H1 (cell line): Measurements from ENCODE around the gene DLL3. TPM values are rescaled to one million over a fixed set of nuclear protein-coding genes. Genes with fewer than 3 reads are reported as not detected.

ENCODE experiments used
- ASH2L ChIP-seq: fragments of 200-600, 300-600 bp; sonication (generic); IDR thresholded peaks from one replicate; pipeline ENCODE4 v1.7.1; 2017; ENCODE audit warnings: low read length
- EGR1 ChIP-seq: IDR thresholded peaks from 2 replicates; pipeline ENCODE4 v1.6.1; 2011; ENCODE audit warnings: low read depth, low read length, borderline replicate concordance
- FOSL1 ChIP-seq: IDR thresholded peaks from 2 replicates; pipeline ENCODE4 v1.6.1; 2011; ENCODE audit warnings: mild to moderate bottlenecking, low read depth, low read length, moderate library complexity; ENCODE audit not compliant: insufficient read depth
- GABPA ChIP-seq: IDR thresholded peaks from 2 replicates; pipeline ENCODE4 v1.6.1; 2011; ENCODE audit warnings: mild to moderate bottlenecking, low read length, moderate library complexity, borderline replicate concordance; ENCODE audit not compliant: insufficient read depth
- PHF8 ChIP-seq: fragments of 200-600 bp; sonication (generic); conservative IDR thresholded peaks from 2 replicates; pipeline ENCODE4 v1.7.1; 2012; ENCODE audit warnings: low read depth, mild to moderate bottlenecking, inconsistent platforms, low read length, moderate library complexity
- polyA plus RNA-seq, 7 experiments: library from polyadenylated mRNA; depleted of rRNA in 3 of 7; stranded (reverse) in 5 of 7; unstranded in 2 of 7; fragments of >200 nt in 5 of 7; fragments of 200-250 nt in 2 of 7; gene quantifications; 1 replicate in 5 of 7; 2 replicates in 1 of 7; 4 replicates in 1 of 7; pipeline versions ENCODE4 v1.2.1 to v1.2.3, GENCODE V29; 2011 to 2013; ENCODE audit warnings: missing spikeins in 2 of 7, mixed read lengths in 2 of 7
- total RNA-seq: library from RNA; stranded (reverse); fragmentation: NEBNext Ultra II Directional; extraction: Animal tissue kit (Norgen Biotek cat#: 25700); gene quantifications from 2 replicates; pipeline ENCODE4 v1.2.1, GENCODE V29; 2021
- TF ChIP-seq, protein P1 (sequence below): fragments of 300-600 bp; sonication (generic); IDR thresholded peaks from 2 replicates; pipeline ENCODE4 v1.7.1; 2012; ENCODE audit warnings: low read length, moderate library complexity, mild to moderate bottlenecking, inconsistent platforms; ENCODE audit not compliant: insufficient replicate concordance
- TF ChIP-seq, protein P2 (sequence below): IDR thresholded peaks from 2 replicates; pipeline ENCODE4 v1.6.1; 2012; ENCODE audit warnings: inconsistent platforms

DLL3 gene
- total and polyA plus RNA-seq, 2 of the 8 experiments (the other 6 are each of a cell fraction or from before 2014, with no cell fraction given) = 12.2 to 13.8 TPM

DNA sequence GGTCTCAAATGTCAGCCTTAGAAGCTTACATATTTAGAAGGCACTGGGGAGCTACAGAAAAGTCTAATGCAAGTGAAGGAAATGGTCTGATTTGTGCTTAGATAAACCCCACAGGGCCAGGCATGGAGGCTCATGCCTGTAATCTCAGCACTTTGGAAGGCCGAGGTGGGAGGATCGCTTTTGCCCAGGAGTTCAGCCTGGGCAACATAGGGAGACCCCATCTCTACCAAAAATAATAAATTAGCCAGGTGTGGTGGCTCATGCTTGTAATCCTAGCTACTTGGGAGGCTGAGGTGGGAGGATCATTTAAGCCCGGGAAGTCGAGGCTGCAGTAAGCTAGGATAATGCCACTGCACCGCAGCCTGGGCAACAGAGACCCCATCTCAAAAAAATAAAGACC is 2.7 kb upstream of the DLL3 start (continued):
- TF ChIP-seq, protein P1, sequence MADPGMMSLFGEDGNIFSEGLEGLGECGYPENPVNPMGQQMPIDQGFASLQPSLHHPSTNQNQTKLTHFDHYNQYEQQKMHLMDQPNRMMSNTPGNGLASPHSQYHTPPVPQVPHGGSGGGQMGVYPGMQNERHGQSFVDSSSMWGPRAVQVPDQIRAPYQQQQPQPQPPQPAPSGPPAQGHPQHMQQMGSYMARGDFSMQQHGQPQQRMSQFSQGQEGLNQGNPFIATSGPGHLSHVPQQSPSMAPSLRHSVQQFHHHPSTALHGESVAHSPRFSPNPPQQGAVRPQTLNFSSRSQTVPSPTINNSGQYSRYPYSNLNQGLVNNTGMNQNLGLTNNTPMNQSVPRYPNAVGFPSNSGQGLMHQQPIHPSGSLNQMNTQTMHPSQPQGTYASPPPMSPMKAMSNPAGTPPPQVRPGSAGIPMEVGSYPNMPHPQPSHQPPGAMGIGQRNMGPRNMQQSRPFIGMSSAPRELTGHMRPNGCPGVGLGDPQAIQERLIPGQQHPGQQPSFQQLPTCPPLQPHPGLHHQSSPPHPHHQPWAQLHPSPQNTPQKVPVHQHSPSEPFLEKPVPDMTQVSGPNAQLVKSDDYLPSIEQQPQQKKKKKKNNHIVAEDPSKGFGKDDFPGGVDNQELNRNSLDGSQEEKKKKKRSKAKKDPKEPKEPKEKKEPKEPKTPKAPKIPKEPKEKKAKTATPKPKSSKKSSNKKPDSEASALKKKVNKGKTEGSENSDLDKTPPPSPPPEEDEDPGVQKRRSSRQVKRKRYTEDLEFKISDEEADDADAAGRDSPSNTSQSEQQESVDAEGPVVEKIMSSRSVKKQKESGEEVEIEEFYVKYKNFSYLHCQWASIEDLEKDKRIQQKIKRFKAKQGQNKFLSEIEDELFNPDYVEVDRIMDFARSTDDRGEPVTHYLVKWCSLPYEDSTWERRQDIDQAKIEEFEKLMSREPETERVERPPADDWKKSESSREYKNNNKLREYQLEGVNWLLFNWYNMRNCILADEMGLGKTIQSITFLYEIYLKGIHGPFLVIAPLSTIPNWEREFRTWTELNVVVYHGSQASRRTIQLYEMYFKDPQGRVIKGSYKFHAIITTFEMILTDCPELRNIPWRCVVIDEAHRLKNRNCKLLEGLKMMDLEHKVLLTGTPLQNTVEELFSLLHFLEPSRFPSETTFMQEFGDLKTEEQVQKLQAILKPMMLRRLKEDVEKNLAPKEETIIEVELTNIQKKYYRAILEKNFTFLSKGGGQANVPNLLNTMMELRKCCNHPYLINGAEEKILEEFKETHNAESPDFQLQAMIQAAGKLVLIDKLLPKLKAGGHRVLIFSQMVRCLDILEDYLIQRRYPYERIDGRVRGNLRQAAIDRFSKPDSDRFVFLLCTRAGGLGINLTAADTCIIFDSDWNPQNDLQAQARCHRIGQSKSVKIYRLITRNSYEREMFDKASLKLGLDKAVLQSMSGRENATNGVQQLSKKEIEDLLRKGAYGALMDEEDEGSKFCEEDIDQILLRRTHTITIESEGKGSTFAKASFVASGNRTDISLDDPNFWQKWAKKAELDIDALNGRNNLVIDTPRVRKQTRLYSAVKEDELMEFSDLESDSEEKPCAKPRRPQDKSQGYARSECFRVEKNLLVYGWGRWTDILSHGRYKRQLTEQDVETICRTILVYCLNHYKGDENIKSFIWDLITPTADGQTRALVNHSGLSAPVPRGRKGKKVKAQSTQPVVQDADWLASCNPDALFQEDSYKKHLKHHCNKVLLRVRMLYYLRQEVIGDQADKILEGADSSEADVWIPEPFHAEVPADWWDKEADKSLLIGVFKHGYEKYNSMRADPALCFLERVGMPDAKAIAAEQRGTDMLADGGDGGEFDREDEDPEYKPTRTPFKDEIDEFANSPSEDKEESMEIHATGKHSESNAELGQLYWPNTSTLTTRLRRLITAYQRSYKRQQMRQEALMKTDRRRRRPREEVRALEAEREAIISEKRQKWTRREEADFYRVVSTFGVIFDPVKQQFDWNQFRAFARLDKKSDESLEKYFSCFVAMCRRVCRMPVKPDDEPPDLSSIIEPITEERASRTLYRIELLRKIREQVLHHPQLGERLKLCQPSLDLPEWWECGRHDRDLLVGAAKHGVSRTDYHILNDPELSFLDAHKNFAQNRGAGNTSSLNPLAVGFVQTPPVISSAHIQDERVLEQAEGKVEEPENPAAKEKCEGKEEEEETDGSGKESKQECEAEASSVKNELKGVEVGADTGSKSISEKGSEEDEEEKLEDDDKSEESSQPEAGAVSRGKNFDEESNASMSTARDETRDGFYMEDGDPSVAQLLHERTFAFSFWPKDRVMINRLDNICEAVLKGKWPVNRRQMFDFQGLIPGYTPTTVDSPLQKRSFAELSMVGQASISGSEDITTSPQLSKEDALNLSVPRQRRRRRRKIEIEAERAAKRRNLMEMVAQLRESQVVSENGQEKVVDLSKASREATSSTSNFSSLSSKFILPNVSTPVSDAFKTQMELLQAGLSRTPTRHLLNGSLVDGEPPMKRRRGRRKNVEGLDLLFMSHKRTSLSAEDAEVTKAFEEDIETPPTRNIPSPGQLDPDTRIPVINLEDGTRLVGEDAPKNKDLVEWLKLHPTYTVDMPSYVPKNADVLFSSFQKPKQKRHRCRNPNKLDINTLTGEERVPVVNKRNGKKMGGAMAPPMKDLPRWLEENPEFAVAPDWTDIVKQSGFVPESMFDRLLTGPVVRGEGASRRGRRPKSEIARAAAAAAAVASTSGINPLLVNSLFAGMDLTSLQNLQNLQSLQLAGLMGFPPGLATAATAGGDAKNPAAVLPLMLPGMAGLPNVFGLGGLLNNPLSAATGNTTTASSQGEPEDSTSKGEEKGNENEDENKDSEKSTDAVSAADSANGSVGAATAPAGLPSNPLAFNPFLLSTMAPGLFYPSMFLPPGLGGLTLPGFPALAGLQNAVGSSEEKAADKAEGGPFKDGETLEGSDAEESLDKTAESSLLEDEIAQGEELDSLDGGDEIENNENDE = no peak
- no peak for TF ChIP-seq FOSL1
- TF ChIP-seq, protein P2, sequence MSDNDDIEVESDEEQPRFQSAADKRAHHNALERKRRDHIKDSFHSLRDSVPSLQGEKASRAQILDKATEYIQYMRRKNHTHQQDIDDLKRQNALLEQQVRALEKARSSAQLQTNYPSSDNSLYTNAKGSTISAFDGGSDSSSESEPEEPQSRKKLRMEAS = no peak
- TF ChIP-seq ASH2L = no peak
- TF ChIP-seq EGR1 = no peak
- TF ChIP-seq PHF8 = no peak
- no peak for TF ChIP-seq GABPA
- TF ChIP-seq, all 59 proteins: peak for 0
